Activated CD4-positive, alpha-beta memory T cell treated with anti-CD3 and anti-CD28 coated beads for 36 hours (primary cell): ENCODE data around the gene CHMP2A. TPM values are rescaled to one million over a fixed set of nuclear protein-coding genes. Genes with fewer than 3 reads are reported as not detected.
"Not testable (repeated sequence)": the region's sequence is repeated elsewhere in the genome, so short reads cannot be mapped to it uniquely, and the experiment has no call there.

Experiments used
- CTCF ChIA-PET: fragments of 350-600 bp; sonication (Branson Sonifier 250); formaldehyde crosslinking; loops from one replicate; lab custom pipeline; 2021; ENCODE audit warnings: antibody characterized with exemption, inconsistent platforms; lab: Charles Lee
- POLR2A ChIA-PET: fragments of 350-600 bp; sonication (Branson Sonifier 250); formaldehyde crosslinking; loops from one replicate; lab custom pipeline; 2021; ENCODE audit warnings: antibody characterized with exemption; lab: Charles Lee
- DNase-seq: peaks from one replicate; pipeline ENCODE4 v3.0.0-alpha.2; 2020
- H3K27ac Mint-ChIP-seq: one replicate; pipeline ENCODE4 v1.8.0; 2021; ENCODE audit warnings: mixed read lengths
- H3K27me3 Mint-ChIP-seq: one replicate; pipeline ENCODE4 v1.8.0; 2021; ENCODE audit warnings: mixed read lengths
- H3K36me3 Mint-ChIP-seq: one replicate; pipeline ENCODE4 v1.8.0; 2021; ENCODE audit warnings: mixed read lengths
- H3K4me1 Mint-ChIP-seq: one replicate; pipeline ENCODE4 v1.8.0; 2021; ENCODE audit warnings: low read depth, mixed read lengths
- H3K4me3 Mint-ChIP-seq: one replicate; pipeline ENCODE4 v1.8.0; 2021; ENCODE audit warnings: mild to moderate bottlenecking, mixed read lengths
- H3K9me3 Mint-ChIP-seq: one replicate; pipeline ENCODE4 v1.8.0; 2021; ENCODE audit warnings: mixed read lengths
- intact Hi-C: fragments of 100-400 bp; cut with micrococcal nuclease; formaldehyde crosslinking; loops from one replicate; pipeline ENCODE4 v1.15.1; 2023
- total RNA-seq, 2 experiments: library from RNA; stranded (reverse); gene quantifications; one replicate each; pipeline ENCODE4 v1.2.3, GENCODE V29; 2021

CHMP2A gene
- total RNA-seq, 2 experiments from 2014 or later = 120 to 122 TPM

- peak; percentile 100 for DNase-seq
- Mint-ChIP-seq H3K4me3 (peak within 1 kb of the TSS; percentile 97), H3K4me1 (peaks cover 32% of the 10 kb centered on the region), H3K27ac (peak within 1 kb of the TSS; percentile 95), H3K27me3 (peaks cover 7% of the 10 kb centered on the region), H3K36me3 (peaks cover 37% of the 10 kb centered on the region), H3K9me3 (no peaks in the 10 kb centered on the region)
- intact Hi-C loops = loop anchor here (1.0 to 2.0 kb wide), 7 partner anchors 11 to 239 kb away; partner anchors contain the start of genes CHMP2A, ERVK3-1, MZF1 and ZBTB45
- CTCF ChIA-PET = interaction anchor here (1.0 to 5.1 kb wide), 5 partner anchors 11 to 55 kb away, joined by 3 to 61 read pairs (median 5); partner anchors contain the start of genes CHMP2A and ZBTB45
- POLR2A ChIA-PET = interaction anchor here (0.6 to 3.6 kb wide), 9 partner anchors 10 to 217 kb away, joined by 3 to 41 read pairs (median 7); partner anchors contain the start of genes CHMP2A, UBE2M, ZBTB45 and ZSCAN22
These were observed 10.9 kb downstream of the CHMP2A start, which contains the start of gene TRIM28 for GRCh38 chr19:58543826-58544590. TRIM28 (plus strand) TSS chr19:58544064; CDS start chr19:58544758, 694 bp downstream.

- ChIA-PET CTCF (interaction anchor here (1.1 to 5.1 kb wide), 3 partner anchors 24 to 38 kb away, joined by 3 to 61 read pairs (median 5); partner anchors contain the start of gene ZBTB45), POLR2A (interaction anchor here (1.6 to 3.6 kb wide), 5 partner anchors 12 to 33 kb away, joined by 7 to 41 read pairs (median 14); partner anchors contain the start of genes CHMP2A and ZBTB45)
- DNase-seq, intact Hi-C loops, H3K9me3 Mint-ChIP-seq: not testable (repeated sequence)
- H3K4me3 Mint-ChIP-seq = peak overlapping the region; percentile 23
- H3K4me1 Mint-ChIP-seq = peaks cover 29% of the 10 kb centered on the region
- peaks cover 12% of the 10 kb centered on the region for H3K27me3 Mint-ChIP-seq
- peaks cover 31% of the 10 kb centered on the region for H3K36me3 Mint-ChIP-seq
- peak overlapping the region; percentile 9 for H3K27ac Mint-ChIP-seq
These were observed 12.1 kb downstream of the CHMP2A start for GRCh38 chr19:58542641-58543372.

- H3K4me1 Mint-ChIP-seq, intact Hi-C loops, DNase-seq, H3K27ac Mint-ChIP-seq, H3K36me3 Mint-ChIP-seq, H3K9me3 Mint-ChIP-seq: not testable (repeated sequence)
- POLR2A ChIA-PET = interaction anchor here (1.1 kb wide), 1 partner anchor 19 kb away, joined by 5 read pairs; the partner anchor contains the start of gene ZBTB45
- Mint-ChIP-seq H3K4me3 (peak overlapping the region; percentile 8), H3K27me3 (peaks cover 12% of the 10 kb centered on the region)
- CTCF ChIA-PET = interaction anchor here (1.5 kb wide), 1 partner anchor 19 kb away, joined by 6 read pairs; the partner anchor contains the start of gene ZBTB45
These were observed 15.7 kb downstream of the CHMP2A start for GRCh38 chr19:58539169-58539559.

- POLR2A ChIA-PET = interaction anchor here (1.1 kb wide), 1 partner anchor 19 kb away, joined by 5 read pairs; the partner anchor contains the start of gene ZBTB45
- H3K27ac Mint-ChIP-seq = no peak overlapping the region
- DNase-seq = peak; percentile 63
- no peaks in the 10 kb centered on the region for H3K36me3 Mint-ChIP-seq
- CTCF ChIA-PET = interaction anchor here (1.5 kb wide), 1 partner anchor 19 kb away, joined by 6 read pairs; the partner anchor contains the start of gene ZBTB45
- H3K27me3 Mint-ChIP-seq = peaks cover 12% of the 10 kb centered on the region
- intact Hi-C loops = no loop called here
- peak overlapping the region; percentile 62 for H3K4me3 Mint-ChIP-seq
- no peaks in the 10 kb centered on the region for H3K9me3 Mint-ChIP-seq
- H3K4me1 Mint-ChIP-seq = peaks cover under 1% of the 10 kb centered on the region
These were observed 16.4 kb downstream of the CHMP2A start for GRCh38 chr19:58538257-58539168.

GRCh38 chr19:58536852-58537798 lies 17.8 kb downstream of the CHMP2A start:
- H3K27ac Mint-ChIP-seq = no peak overlapping the region

GRCh38 chr19:58535857-58536256 lies 19.0 kb downstream of the CHMP2A start:
- peaks cover 16% of the 10 kb centered on the region for H3K27me3 Mint-ChIP-seq
- no peak overlapping the region for H3K4me3 Mint-ChIP-seq
- no peaks in the 10 kb centered on the region for H3K9me3 Mint-ChIP-seq
- no peak for DNase-seq
- no peaks in the 10 kb centered on the region for H3K4me1 Mint-ChIP-seq
- CTCF ChIA-PET = no interaction called here
- no peaks in the 10 kb centered on the region for H3K36me3 Mint-ChIP-seq
- intact Hi-C loops = no loop called here
- H3K27ac Mint-ChIP-seq = no peak overlapping the region
- POLR2A ChIA-PET = no interaction called here

More at GRCh38 chr19:58536852-58537798, 17.8 kb downstream of the CHMP2A start:
- no peaks in the 10 kb centered on the region for H3K4me1 Mint-ChIP-seq
- no peaks in the 10 kb centered on the region for H3K36me3 Mint-ChIP-seq
- DNase-seq = no peak
- ChIA-PET POLR2A (no interaction called here), CTCF (interaction anchor here (1.5 kb wide), 1 partner anchor 17 kb away, joined by 6 read pairs; the partner anchor contains the start of gene ZBTB45)
- no peak overlapping the region for H3K4me3 Mint-ChIP-seq
- H3K27me3 Mint-ChIP-seq = peaks cover 12% of the 10 kb centered on the region
- H3K9me3 Mint-ChIP-seq = no peaks in the 10 kb centered on the region
- intact Hi-C loops = no loop called here

- POLR2A ChIA-PET = no interaction called here
- Mint-ChIP-seq H3K27me3 (peaks cover 4% of the 10 kb centered on the region), H3K4me1 (no peaks in the 10 kb centered on the region), H3K27ac (no peak overlapping the region), H3K4me3 (no peak overlapping the region), H3K9me3 (no peaks in the 10 kb centered on the region), H3K36me3 (no peaks in the 10 kb centered on the region)
- no peak for DNase-seq
- intact Hi-C loops = no loop called here
- CTCF ChIA-PET = interaction anchor here (0.9 to 1.1 kb wide), 2 partner anchors 11 to 17 kb away, joined by 3 to 6 read pairs; partner anchors contain the start of gene ZBTB45
These were observed 23.7 kb downstream of the CHMP2A start for GRCh38 chr19:58531034-58531840.

GRCh38 chr19:58529405-58529804 lies 25.5 kb downstream of the CHMP2A start:
- Mint-ChIP-seq H3K36me3 (no peaks in the 10 kb centered on the region), H3K27ac (no peak overlapping the region), H3K4me1 (no peaks in the 10 kb centered on the region), H3K4me3 (no peak overlapping the region), H3K9me3 (no peaks in the 10 kb centered on the region), H3K27me3 (peaks cover 4% of the 10 kb centered on the region)
- POLR2A ChIA-PET = no interaction called here
- DNase-seq = no peak
- intact Hi-C loops = no loop called here
- CTCF ChIA-PET = interaction anchor here (1.2 kb wide), 2 partner anchors 9 to 10 kb away, joined by 3 to 7 read pairs; partner anchors contain the start of gene ZBTB45

- Mint-ChIP-seq H3K36me3 (peaks cover 3% of the 10 kb centered on the region), H3K4me1 (peaks cover 18% of the 10 kb centered on the region), H3K27ac (no peak overlapping the region), H3K27me3 (no peaks in the 10 kb centered on the region), H3K9me3 (no peaks in the 10 kb centered on the region), H3K4me3 (no peak overlapping the region)
- POLR2A ChIA-PET = no interaction called here
- CTCF ChIA-PET = interaction anchor here (4.8 kb wide), 1 partner anchor 57 kb away, joined by 65 read pairs; no protein-coding TSS in a partner anchor
- intact Hi-C loops = no loop called here
- no peak for DNase-seq
These were observed 32.2 kb downstream of the CHMP2A start for GRCh38 chr19:58522709-58523108.
